Fibroblast of villous mesenchyme (primary cell): ENCODE results near the gene HS2ST1. TPM values are rescaled to one million over a fixed set of nuclear protein-coding genes. Genes with fewer than 3 reads are reported as not detected.

Experiments used
- DNase-seq: peaks from one replicate; pipeline ENCODE4 v3.0.0-alpha.2; 2010; ENCODE audit warnings: low read depth
- H3K4me3 ChIP-seq: 2 replicates; pipeline ENCODE4 v1.5.1; 2011; ENCODE audit warnings: low read depth, mild to moderate bottlenecking, low read length
- CTCF ChIP-seq: IDR thresholded peaks from 2 replicates; pipeline ENCODE4 v1.5.1; 2012; ENCODE audit warnings: low read depth, mild to moderate bottlenecking, low read length; ENCODE audit not compliant: insufficient read depth
- total RNA-seq: library from RNA; depleted of rRNA; stranded (reverse); fragments of >200 nt; gene quantifications from 2 replicates; pipeline ENCODE4 v1.2.3, GENCODE V29; 2012

The HS2ST1 gene
- total RNA-seq, 1 donor: 18.6 TPM

- no peak overlapping the region for H3K4me3 ChIP-seq
- TF ChIP-seq CTCF: no peak
- DNase-seq: no peak
These were observed 241.7 kb downstream of the HS2ST1 start for GRCh38 chr1:87156124-87156523.

GRCh38 chr1:87159378-87159915 is 245.0 kb downstream of the HS2ST1 start:
- DNase-seq: no peak
- no peak overlapping the region for H3K4me3 ChIP-seq
- no peak for TF ChIP-seq CTCF

Other genes starting within 250 kb of the HS2ST1 start
- gene SH3GLB1, start 210.1 kb upstream of the HS2ST1 start, total RNA-seq: 44.5 and 47.9 TPM in 2 replicates
- gene SELENOF, start 509 bp upstream of the HS2ST1 start, total RNA-seq: 168 and 275 TPM in 2 replicates